ENCODE measurements around the gene MED9.

Gene MED9

GRCh38 chr17:17540278-17540906, 63.6 kb downstream of the MED9 start:
- no peak for DNase-seq

- DNase-seq, result no peak
Observed at GRCh38 chr17:17540935-17541639, 64.3 kb downstream of the MED9 start.

DNA sequence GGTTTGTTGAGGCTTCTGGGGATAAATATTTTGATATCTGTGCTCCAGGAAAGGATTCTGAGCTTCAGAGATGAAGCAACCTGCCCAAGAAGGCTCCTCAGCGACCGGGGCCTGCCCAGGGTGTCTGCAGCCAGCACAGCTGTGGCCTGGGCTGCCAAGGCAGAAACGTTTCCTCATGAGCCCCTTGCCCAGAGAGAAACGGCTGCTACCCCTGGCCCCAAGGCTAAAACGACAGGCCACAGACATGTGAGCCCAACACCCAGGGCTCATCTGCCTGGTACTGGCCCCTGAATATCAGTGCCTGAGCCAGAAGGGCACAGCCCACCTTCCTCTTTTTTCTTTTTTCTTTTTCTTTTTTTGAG, 64.8 kb downstream of the MED9 start:
- DNase-seq, result no peak
